ENCODE data around the gene DPP3.
A peak's percentile ranks its signal among the peaks of the same experiment; 100 is the strongest.

Gene DPP3

GRCh38 chr11:66488957-66489356 is 8.7 kb downstream of the DPP3 start:
- DNase-seq = no peak

- no peak for DNase-seq
These were observed 9.4 kb downstream of the DPP3 start for GRCh38 chr11:66489636-66490035.

GRCh38 chr11:66491315-66491935 is 11.2 kb downstream of the DPP3 start:
- DNase-seq = no peak

- no peak for DNase-seq
These were observed 12.1 kb downstream of the DPP3 start for GRCh38 chr11:66492161-66492865.

GRCh38 chr11:66493130-66493529 is 12.9 kb downstream of the DPP3 start:
- DNase-seq = no peak

- DNase-seq = no peak
These were observed 14.2 kb downstream of the DPP3 start for GRCh38 chr11:66494458-66494857.

- DNase-seq = no peak
These were observed 14.7 kb downstream of the DPP3 start for GRCh38 chr11:66494935-66495334.

GRCh38 chr11:66495401-66495854 is 15.2 kb downstream of the DPP3 start:
- no peak for DNase-seq

GRCh38 chr11:66497206-66497605 is 17.0 kb downstream of the DPP3 start:
- DNase-seq = no peak

- no peak for DNase-seq
These were observed 18.3 kb downstream of the DPP3 start for GRCh38 chr11:66498506-66498905.

- DNase-seq = no peak
These were observed 25.1 kb downstream of the DPP3 start for GRCh38 chr11:66505276-66505816.

GRCh38 chr11:66509131-66509561 is 28.9 kb downstream of the DPP3 start:
- no peak for DNase-seq

GRCh38 chr11:66510271-66510989 is 30.2 kb downstream of the DPP3 start, which contains the start of gene BBS1:
Gene BBS1 (plus strand): TSS chr11:66510635. CDS start chr11:66510660, 25 bp downstream.
- DNase-seq = peak; percentile 74 to 81

GRCh38 chr11:66510990-66511339 is 30.7 kb downstream of the DPP3 start:
- DNase-seq = no peak

- no peak for DNase-seq
These were observed 43.4 kb downstream of the DPP3 start for GRCh38 chr11:66523611-66524010.

- DNase-seq = no peak
These were observed 44.2 kb downstream of the DPP3 start for GRCh38 chr11:66524304-66525040.

GRCh38 chr11:66529069-66529468 is 48.8 kb downstream of the DPP3 start:
- no peak for DNase-seq

GRCh38 chr11:66529655-66530054 is 49.4 kb downstream of the DPP3 start:
- DNase-seq = no peak

GRCh38 chr11:66530927-66531709 is 50.9 kb downstream of the DPP3 start:
- DNase-seq = no peak

GRCh38 chr11:66531841-66532240 is 51.6 kb downstream of the DPP3 start:
- no peak for DNase-seq

- DNase-seq = no peak
These were observed 52.5 kb downstream of the DPP3 start for GRCh38 chr11:66532784-66533183.

Measured in stimulated activated CD4-positive, alpha-beta T cell treated with anti-CD3 and anti-CD28 coated beads, Interleukin-4, amount 100 ng/mL, for 4 hours (primary cell).